Measurements from ENCODE around the gene WWOX.

WWOX gene

GRCh38 chr16:78754713-78755112 lies 655.3 kb downstream of the WWOX start:
- no peak for DNase-seq

- no peak for DNase-seq
Measured at GRCh38 chr16:78755751-78756661, 656.6 kb downstream of the WWOX start.

DNA sequence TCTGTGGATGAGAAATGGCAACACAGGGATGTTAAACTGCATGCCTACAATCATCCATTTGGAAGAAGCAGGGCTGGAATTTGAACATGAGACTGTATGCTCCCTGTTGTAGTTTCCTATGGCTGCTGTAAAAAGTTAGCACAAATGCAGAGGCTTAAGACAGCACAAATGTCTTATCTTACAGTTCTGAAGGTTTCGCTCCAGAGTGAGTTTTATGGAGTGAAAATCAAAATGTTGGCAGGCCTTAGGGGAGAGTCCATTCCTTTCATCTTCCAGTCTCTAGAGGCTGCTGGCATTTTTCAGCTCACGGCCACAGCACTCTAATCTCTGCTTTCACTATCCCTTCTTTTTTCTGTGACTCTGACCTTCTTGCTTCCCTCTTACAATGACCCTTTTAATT lies 660.1 kb downstream of the WWOX start:
- no peak for DNase-seq

DNA sequence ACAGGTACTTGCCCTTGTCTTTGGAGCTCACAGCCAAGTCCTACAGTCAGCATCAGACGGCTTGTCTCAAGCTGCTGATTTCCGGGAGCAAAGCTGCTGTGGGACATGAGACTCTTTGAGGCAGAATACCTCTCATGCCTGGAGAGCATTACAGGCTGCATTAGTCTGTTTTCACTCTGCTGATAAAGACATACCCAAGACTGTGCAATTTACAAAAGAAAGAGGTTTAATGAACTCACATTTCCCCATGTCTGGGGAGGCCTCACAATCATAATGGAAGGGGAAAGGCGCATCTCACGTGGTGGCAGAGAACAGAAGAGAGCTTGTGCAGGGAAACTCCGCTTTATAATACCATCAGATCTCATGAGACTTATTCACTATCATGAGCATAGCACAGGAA lies 661.2 kb downstream of the WWOX start:
- DNase-seq: no peak

DNA sequence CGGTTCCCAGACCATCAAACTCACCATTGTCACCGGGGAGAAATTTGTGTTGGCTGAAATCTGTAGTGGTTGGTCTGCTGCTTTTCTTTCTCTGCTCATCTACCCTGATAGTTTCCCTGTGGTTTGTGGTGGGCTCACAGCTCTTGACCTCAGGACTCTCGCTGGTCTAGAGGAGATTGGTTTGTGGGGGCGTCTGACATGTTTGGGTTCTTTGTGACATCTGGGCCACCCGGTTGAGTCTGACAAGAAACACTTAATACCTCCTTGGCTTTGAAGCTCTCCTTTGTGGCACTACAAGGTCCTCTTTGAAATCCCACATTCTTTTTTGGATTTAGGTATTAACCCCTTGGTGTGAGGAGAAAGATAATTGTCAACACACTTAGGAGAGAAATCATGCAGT lies 662.0 kb downstream of the WWOX start:
- DNase-seq: no peak

DNA sequence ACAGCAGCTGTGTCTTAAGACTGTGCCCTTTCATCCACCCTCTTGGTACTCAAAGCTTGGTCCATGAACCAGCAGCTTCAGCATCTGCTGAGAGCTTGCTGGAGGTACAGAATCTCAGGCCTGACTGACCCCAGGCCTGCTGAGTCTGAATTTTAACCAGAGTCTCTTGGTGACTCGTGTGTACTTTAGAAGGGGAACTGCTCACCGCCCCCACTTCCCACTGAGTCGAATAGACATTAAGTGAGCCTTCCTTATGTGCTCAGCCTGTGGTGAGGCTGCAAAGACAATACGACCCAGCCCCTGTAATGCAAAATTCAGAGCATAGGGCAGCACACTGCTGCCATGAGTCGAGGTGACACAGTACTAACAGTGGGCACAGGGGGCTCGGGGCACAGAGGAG lies 662.8 kb downstream of the WWOX start:
- DNase-seq: no peak

DNA sequence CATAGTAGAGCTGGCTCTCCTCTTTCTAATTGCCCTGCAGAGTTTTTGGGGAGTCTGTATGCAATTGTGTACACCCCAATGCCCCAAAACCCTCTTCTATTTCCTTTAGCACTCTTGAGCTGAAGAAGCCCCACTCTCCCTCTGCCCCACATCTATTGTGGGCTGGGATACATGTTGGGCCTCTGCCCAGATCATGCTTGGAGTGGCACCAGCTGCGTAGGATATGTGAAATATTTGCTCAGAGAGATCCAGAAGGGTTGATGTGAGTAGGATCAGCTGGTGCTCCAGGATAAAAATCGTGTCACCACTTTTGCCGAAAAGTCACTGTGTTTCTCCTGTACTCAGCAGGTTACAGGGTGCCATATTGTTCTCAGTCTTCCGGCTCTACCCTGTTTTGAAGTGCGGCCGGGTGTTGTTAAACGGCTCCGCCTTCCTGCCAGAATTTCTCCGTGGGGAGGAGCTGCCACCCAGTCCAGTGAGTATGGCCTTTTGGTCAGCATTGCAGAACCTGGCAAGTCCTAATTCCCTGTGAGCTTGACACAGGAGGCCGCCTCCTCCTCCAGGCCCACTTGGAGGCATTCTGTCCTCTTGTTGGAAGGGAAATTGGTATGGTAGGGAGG lies 664.5 kb downstream of the WWOX start:
- DNase-seq: no peak

- DNase-seq: no peak
Measured at GRCh38 chr16:78764478-78764877, 665.0 kb downstream of the WWOX start.

- DNase-seq: no peak
Measured at GRCh38 chr16:78768226-78768625, 668.8 kb downstream of the WWOX start.

DNA sequence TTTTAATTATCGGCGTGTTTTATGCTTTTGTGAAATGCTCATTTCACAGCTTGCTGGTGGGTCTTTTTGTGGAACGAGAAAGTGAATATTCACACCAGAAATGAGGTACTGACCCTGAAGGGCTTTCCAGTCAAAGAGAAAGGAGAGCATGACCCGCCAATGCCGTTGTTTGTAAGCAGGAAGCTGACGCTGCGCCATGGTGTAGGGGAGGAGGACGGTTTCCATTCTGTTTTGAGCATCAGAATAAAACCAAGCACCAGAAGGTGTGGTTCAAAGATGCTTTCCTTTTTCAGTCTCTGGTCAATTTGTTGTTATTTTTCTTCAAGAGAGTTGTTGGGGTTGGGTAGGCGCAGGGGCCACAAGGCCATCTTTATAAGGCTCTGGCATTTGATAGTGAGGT lies 669.3 kb downstream of the WWOX start:
- DNase-seq: peak; percentile 46

GRCh38 chr16:78770353-78771091 lies 671.1 kb downstream of the WWOX start:
- DNase-seq: peak; percentile 82

DNA sequence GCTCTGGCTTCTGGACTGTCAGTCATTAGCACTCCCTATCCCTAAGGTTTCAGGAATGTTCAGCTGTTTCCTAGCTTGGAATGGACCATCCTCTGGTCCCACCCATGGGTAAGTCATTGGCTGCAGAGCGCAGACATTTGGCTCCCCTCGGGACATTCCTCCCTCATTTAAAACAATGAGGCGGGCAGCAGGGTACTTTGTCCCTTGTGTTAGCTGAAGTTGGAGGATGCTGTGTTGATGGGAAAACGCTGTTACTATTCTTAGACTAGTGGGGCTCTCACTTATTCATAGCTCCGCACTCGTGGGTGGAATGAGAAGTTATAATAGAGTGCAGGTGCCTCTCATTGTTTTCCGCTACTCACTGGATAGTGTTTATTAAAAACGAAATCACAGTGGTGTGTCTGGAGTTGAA lies 673.8 kb downstream of the WWOX start:
- no peak for DNase-seq

- no peak for DNase-seq
Measured at GRCh38 chr16:78773706-78774105, 674.3 kb downstream of the WWOX start.

- DNase-seq: peak; percentile 34
Measured at GRCh38 chr16:78775161-78775561, 675.7 kb downstream of the WWOX start.

GRCh38 chr16:78778101-78779004 lies 678.9 kb downstream of the WWOX start:
- DNase-seq: no peak

DNA sequence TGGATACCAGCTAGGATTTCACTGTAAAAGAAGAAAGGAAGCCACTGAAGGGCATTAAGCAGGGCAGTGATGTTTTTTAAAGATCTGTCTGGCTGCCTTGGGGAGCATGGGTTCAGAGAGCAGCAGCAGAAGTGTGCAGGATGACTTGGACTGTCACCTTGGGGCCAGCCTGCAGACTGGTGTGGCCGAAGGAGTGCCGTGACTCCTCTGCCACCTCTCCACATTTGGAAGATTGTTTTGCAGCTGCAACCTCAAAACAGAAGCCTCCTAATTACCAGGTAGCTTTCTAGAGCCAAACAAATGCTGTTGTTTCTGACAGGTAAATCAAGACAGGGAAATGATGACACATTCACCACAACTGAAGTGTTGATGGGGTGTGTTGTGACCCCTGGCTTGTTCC lies 681.4 kb downstream of the WWOX start:
- DNase-seq: no peak

DNA sequence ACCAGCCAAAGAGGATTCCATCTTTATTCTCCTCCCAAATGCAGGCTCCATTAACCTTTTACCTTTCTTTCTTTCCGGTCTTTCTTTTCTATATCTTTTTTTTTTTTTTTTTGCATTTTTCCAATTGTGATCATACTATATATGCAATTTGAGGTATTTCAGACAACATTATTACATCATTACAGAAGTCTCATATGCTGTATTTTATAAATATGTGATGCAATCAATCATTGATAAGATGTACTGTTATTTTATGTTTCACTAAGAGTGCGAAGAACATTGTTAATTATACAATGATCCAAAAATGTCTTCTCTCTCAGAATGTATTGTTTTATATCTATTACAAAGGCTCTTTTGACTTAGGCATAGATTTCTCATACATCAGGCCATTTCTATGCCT lies 683.1 kb downstream of the WWOX start:
- no peak for DNase-seq

GRCh38 chr16:78783570-78784079 lies 684.2 kb downstream of the WWOX start:
- no peak for DNase-seq

- no peak for DNase-seq
Measured at GRCh38 chr16:78784771-78785170, 685.3 kb downstream of the WWOX start.

GRCh38 chr16:78785218-78785617 lies 685.8 kb downstream of the WWOX start:
- no peak for DNase-seq

DNA sequence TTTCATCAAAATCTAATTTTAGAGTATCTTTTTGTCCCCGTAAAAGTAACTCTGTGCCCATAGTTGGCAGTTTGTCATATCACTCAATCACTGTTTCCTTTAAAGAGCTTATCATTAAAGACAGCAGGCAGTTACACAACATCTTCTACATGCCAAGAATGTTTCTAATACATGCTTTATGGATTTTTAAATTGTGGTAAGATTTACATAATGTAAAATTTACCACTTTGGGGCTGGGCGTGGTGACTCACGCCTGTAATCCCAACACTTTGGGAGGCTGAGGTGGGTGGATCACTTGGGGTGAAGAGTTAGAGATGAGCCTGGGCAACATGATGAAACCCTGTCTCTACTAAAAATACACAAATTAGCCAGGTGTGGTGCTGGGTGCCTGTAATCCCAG lies 687.2 kb downstream of the WWOX start:
- no peak for DNase-seq

GRCh38 chr16:78788276-78788675 lies 688.8 kb downstream of the WWOX start:
- no peak for DNase-seq

Data from CD4-positive, alpha-beta T cell treated with Interleukin-6 for 4 hours (primary cell).